HCT116 (cell line): ENCODE results near the gene SMG9. TPM values are rescaled to one million over a fixed set of nuclear protein-coding genes. Genes with fewer than 3 reads are reported as not detected.

Experiments used
- ATAC-seq: fragments of 200-7000 bp; cut with Tn5 transposase; 2 replicates; pipeline ENCODE4 v1.9.1; 2020; ENCODE audit warnings: mild to moderate bottlenecking, moderate library complexity
- BruUV-seq: library from RNA; stranded (reverse); fragments of 400-500 nt; replicated peaks from 2 replicates; lab custom pipeline; 2021; lab: Mats Ljungman, UMichigan
- CTCF ChIA-PET: fragments of 300-600 bp; sonication (Branson Sonifier 250); formaldehyde crosslinking; loops from one replicate; lab custom pipeline; 2021; ENCODE audit warnings: antibody characterized with exemption; lab: Charles Lee
- POLR2A ChIA-PET: fragments of 300-600, 350-600 bp; sonication (Branson Sonifier 250); formaldehyde crosslinking; loops from one replicate; lab custom pipeline; 2021; ENCODE audit warnings: antibody characterized with exemption; lab: Charles Lee
- RAD21 ChIA-PET, 2 experiments: fragments of 300-600 bp; sonication (Branson Sonifier 250); formaldehyde crosslinking; loops; one replicate each; lab custom pipeline; 2023; ENCODE audit warnings: low total read pairs in 2 of 2; ENCODE audit not compliant: uncharacterized antibody in 2 of 2, unreplicated experiment in 2 of 2, low non-redundant PET in 1 of 2; lab: Charles Lee
- DNase-seq: peaks from one replicate; pipeline ENCODE4 v3.0.0-alpha.2; 2010; ENCODE audit warnings: low read depth, low spot score
- H2AFZ ChIP-seq: fragments of 200-600 bp; shearing (Covaris generic), sonication (generic); 2 replicates; pipeline ENCODE4 v1.6.1; 2017; ENCODE audit warnings: low read depth, mixed run types, mixed read lengths, antibody characterized with exemption, low read length; ENCODE audit not compliant: poor library complexity, severe bottlenecking
- H3K27ac ChIP-seq: 2 replicates; pipeline ENCODE4 v1.5.1; 2012; ENCODE audit warnings: low read depth, low read length
- H3K27me3 ChIP-seq: fragments of 200-600 bp; sonication (generic); 2 replicates; pipeline ENCODE4 v1.6.1; 2016; ENCODE audit warnings: mixed run types, low read length, mixed read lengths; ENCODE audit not compliant: insufficient read depth
- H3K36me3 ChIP-seq, 2 experiments: fragments of 200-500 bp in 1 of 2; fragments of 200-600 bp in 1 of 2; sonication (Bioruptor generic) in 1 of 2; sonication (generic) in 1 of 2; 2 replicates each; pipeline versions ENCODE4 v1.5.1 to v1.6.1; 2014 to 2016; ENCODE audit warnings: low read length in 2 of 2, inconsistent platforms in 1 of 2, mixed read lengths in 1 of 2, mixed run types in 1 of 2; ENCODE audit not compliant: insufficient read depth in 2 of 2, control insufficient read depth in 1 of 2
- H3K4me1 ChIP-seq, 2 experiments: fragments of 200-600 bp in 1 of 2; sonication (generic) in 1 of 2; 2 replicates each; pipeline versions ENCODE4 v1.5.1 to v1.6.1; 2012 to 2017; ENCODE audit warnings: low read length in 2 of 2, inconsistent platforms in 1 of 2, mild to moderate bottlenecking in 1 of 2, mixed read lengths in 1 of 2, mixed run types in 1 of 2, moderate library complexity in 1 of 2; ENCODE audit not compliant: insufficient read depth in 2 of 2, control insufficient read depth in 1 of 2
- H3K4me2 ChIP-seq: fragments of 200-600 bp; sonication (generic); 2 replicates; pipeline ENCODE4 v1.6.1; 2017; ENCODE audit warnings: mixed run types, low read length, mixed read lengths
- H3K4me3 ChIP-seq, 2 experiments: fragments of 200-600 bp in 1 of 2; sonication (generic) in 1 of 2; replicated peaks in 1 of 2; 2 replicates each; pipeline ENCODE4 v1.5.1; 2011 to 2016; ENCODE audit warnings: low read length in 2 of 2, control low read depth in 1 of 2, low read depth in 1 of 2, mild to moderate bottlenecking in 1 of 2, mixed read lengths in 1 of 2, mixed run types in 1 of 2
- H3K79me2 ChIP-seq: fragments of 200-600 bp; sonication (generic); 2 replicates; pipeline ENCODE4 v1.6.1; 2017; ENCODE audit warnings: mild to moderate bottlenecking, mixed run types, low read length, moderate library complexity, mixed read lengths; ENCODE audit not compliant: insufficient read depth
- H3K9ac ChIP-seq: fragments of 200-600 bp; sonication (generic); 2 replicates; pipeline ENCODE4 v1.6.1; 2016; ENCODE audit warnings: low read length, mixed read lengths
- H3K9me2 ChIP-seq: fragments of 200-600 bp; sonication (generic), shearing (Covaris generic); 2 replicates; pipeline ENCODE4 v1.6.1; 2017; ENCODE audit warnings: mixed run types, mild to moderate bottlenecking, moderate library complexity; ENCODE audit not compliant: insufficient read depth
- H3K9me3 ChIP-seq, 2 experiments: fragments of 200-500 bp in 1 of 2; fragments of 200-600 bp in 1 of 2; sonication (Bioruptor generic) in 1 of 2; sonication (generic) in 1 of 2; 2 replicates each; pipeline ENCODE4 v1.6.1; 2014 to 2017; ENCODE audit warnings: low read length in 2 of 2, mixed read lengths in 2 of 2, inconsistent platforms in 1 of 2, low read depth in 1 of 2, mild to moderate bottlenecking in 1 of 2, mixed run types in 1 of 2, moderate library complexity in 1 of 2; ENCODE audit not compliant: control insufficient read depth in 1 of 2, insufficient read depth in 1 of 2
- H4K20me1 ChIP-seq: fragments of 200-600 bp; sonication (generic), shearing (Covaris generic); 2 replicates; pipeline ENCODE4 v1.6.1; 2017; ENCODE audit warnings: mixed run types, mild to moderate bottlenecking, moderate library complexity; ENCODE audit not compliant: insufficient read depth
- ATF3 ChIP-seq: IDR thresholded peaks from 2 replicates; pipeline ENCODE4 v1.6.1; 2012
- CBX3 ChIP-seq: IDR thresholded peaks from 2 replicates; pipeline ENCODE4 v1.6.1; 2012; ENCODE audit warnings: low read depth
- CEBPB ChIP-seq: IDR thresholded peaks from 2 replicates; pipeline ENCODE4 v1.6.1; 2012; ENCODE audit warnings: low read depth
- EGR1 ChIP-seq: IDR thresholded peaks from 2 replicates; pipeline ENCODE4 v1.6.1; 2012; ENCODE audit warnings: low read depth
- EZH2 ChIP-seq: fragments of 200-600 bp; sonication (generic); IDR thresholded peaks from 2 replicates; pipeline ENCODE4 v1.6.1; 2017; ENCODE audit warnings: antibody characterized with exemption, mixed run types
- MAX ChIP-seq: IDR thresholded peaks from 2 replicates; pipeline ENCODE4 v1.6.1; 2012
- POLR2A ChIP-seq: IDR thresholded peaks from 2 replicates; pipeline ENCODE4 v1.7.0; 2011; ENCODE audit warnings: borderline replicate concordance; ENCODE audit not compliant: insufficient read depth, insufficient read length; ENCODE audit errors: extremely low read depth
- POLR2AphosphoS5 ChIP-seq: IDR thresholded peaks from 2 replicates; pipeline ENCODE4 v1.6.1; 2011; ENCODE audit warnings: mild to moderate bottlenecking, low read depth, low read length, moderate library complexity
- SIN3A ChIP-seq: IDR thresholded peaks from 2 replicates; pipeline ENCODE4 v1.6.1; 2012; ENCODE audit warnings: low read depth
- YY1 ChIP-seq: IDR thresholded peaks from 2 replicates; pipeline ENCODE4 v1.6.1; 2011; ENCODE audit warnings: low read length, low read depth, moderate library complexity, mild to moderate bottlenecking; ENCODE audit not compliant: insufficient replicate concordance; ENCODE audit errors: extremely low read depth
- ZBTB33 ChIP-seq: IDR thresholded peaks from 2 replicates; pipeline ENCODE4 v1.6.1; 2011; ENCODE audit warnings: mild to moderate bottlenecking, low read length, moderate library complexity; ENCODE audit not compliant: insufficient replicate concordance; ENCODE audit errors: extremely low read depth
- intact Hi-C: fragments of 100-400 bp; cut with micrococcal nuclease; formaldehyde crosslinking; loops from 2 replicates; pipeline ENCODE4 v1.10.0; 2022
- total RNA-seq: library from RNA; stranded (reverse); gene quantifications from one replicate; pipeline ENCODE4 v1.2.1, GENCODE V29; 2021; ENCODE audit not compliant: unreplicated experiment
- TF ChIP-seq, protein P1 (sequence below): IDR thresholded peaks from 2 replicates; pipeline ENCODE4 v1.6.1; 2012; ENCODE audit warnings: low read depth

SMG9 gene
- total RNA-seq, 1 experiment from 2014 or later = 80.2 TPM

DNA sequence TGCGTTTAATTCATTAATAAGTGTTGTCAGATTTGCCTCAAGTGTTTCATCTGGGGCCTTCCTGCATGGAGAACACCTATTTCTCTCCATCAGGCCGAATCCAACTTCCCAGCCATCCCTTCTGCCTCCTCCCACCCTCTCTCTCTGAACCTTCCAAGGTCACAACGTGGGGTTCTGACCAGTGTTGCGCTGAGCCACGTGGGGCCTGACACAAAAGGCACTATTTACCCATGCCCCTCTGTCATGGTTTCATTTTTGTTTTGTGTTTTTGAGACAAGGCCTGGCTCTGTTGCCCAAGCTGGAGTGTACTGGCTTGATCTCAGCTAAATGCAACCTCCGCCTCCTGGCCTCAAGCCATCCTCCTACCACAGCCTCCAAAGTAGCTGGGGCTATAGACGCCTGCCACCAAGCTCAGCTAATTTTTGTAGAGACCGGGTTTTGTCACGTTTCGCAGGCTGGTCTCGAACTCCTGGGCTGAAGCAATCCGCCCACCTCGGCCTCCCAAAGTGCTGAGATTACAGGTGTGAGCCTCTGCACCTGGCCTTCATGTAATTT is 47.5 kb downstream of the SMG9 start:
- RAD21 ChIA-PET = interaction anchor here in 1 of 2 experiments (0.6 kb wide), 1 partner anchor 20 kb away, joined by 3 read pairs; no protein-coding TSS in a partner anchor
- no peak for ATAC-seq
- TF ChIP-seq POLR2AphosphoS5 = no peak
- TF ChIP-seq EGR1 = no peak
- TF ChIP-seq, protein P1, sequence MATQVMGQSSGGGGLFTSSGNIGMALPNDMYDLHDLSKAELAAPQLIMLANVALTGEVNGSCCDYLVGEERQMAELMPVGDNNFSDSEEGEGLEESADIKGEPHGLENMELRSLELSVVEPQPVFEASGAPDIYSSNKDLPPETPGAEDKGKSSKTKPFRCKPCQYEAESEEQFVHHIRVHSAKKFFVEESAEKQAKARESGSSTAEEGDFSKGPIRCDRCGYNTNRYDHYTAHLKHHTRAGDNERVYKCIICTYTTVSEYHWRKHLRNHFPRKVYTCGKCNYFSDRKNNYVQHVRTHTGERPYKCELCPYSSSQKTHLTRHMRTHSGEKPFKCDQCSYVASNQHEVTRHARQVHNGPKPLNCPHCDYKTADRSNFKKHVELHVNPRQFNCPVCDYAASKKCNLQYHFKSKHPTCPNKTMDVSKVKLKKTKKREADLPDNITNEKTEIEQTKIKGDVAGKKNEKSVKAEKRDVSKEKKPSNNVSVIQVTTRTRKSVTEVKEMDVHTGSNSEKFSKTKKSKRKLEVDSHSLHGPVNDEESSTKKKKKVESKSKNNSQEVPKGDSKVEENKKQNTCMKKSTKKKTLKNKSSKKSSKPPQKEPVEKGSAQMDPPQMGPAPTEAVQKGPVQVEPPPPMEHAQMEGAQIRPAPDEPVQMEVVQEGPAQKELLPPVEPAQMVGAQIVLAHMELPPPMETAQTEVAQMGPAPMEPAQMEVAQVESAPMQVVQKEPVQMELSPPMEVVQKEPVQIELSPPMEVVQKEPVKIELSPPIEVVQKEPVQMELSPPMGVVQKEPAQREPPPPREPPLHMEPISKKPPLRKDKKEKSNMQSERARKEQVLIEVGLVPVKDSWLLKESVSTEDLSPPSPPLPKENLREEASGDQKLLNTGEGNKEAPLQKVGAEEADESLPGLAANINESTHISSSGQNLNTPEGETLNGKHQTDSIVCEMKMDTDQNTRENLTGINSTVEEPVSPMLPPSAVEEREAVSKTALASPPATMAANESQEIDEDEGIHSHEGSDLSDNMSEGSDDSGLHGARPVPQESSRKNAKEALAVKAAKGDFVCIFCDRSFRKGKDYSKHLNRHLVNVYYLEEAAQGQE = no peak
- TF ChIP-seq ATF3 = no peak
- TF ChIP-seq YY1 = no peak
- TF ChIP-seq CEBPB = no peak
- no peak for TF ChIP-seq POLR2A
- TF ChIP-seq ZBTB33 = no peak
- no peak for TF ChIP-seq CBX3
- no peak for TF ChIP-seq EZH2
- no peak for TF ChIP-seq SIN3A
- TF ChIP-seq MAX = no peak
- TF ChIP-seq, all 23 proteins: peak for 0

More for the DNA sequence above, 47.5 kb downstream of the SMG9 start:
- Histone ChIP-seq H3K27me3 (no peaks in the 10 kb centered on the region), H2AFZ (no peak overlapping the region), H3K9me2 (no peaks in the 10 kb centered on the region), H4K20me1 (no peaks in the 10 kb centered on the region), H3K79me2 (no peaks in the 10 kb centered on the region), H3K4me2 (no peak overlapping the region), H3K9ac (no peak overlapping the region), H3K27ac (no peak overlapping the region), H3K4me1 (peaks cover 29 to 55% of the 10 kb centered on the region in 2 experiments), H3K9me3 (no peaks in the 10 kb centered on the region), H3K36me3 (no peaks in the 10 kb centered on the region), H3K4me3 (no peak overlapping the region)
- ChIA-PET POLR2A (interaction anchor here (2.3 kb wide), 1 partner anchor 38 kb away, joined by 22 read pairs; the partner anchor contains the start of gene PLAUR), CTCF (interaction anchor here (1.1 to 1.2 kb wide), 2 partner anchors 17 to 39 kb away, joined by 3 to 4 read pairs; no protein-coding TSS in a partner anchor)
- no TSS peak for BruUV-seq
- intact Hi-C loops = no loop called here
- DNase-seq = no peak
